Measurements from ENCODE around the gene RASL10B.
A peak's percentile ranks its signal among the peaks of the same experiment; 100 is the strongest.

The RASL10B gene

GRCh38 chr17:35716897-35717465 is 14.5 kb upstream of the RASL10B start:
- DNase-seq: no peak

- no peak for DNase-seq
Measured at GRCh38 chr17:35717475-35717874, 14.0 kb upstream of the RASL10B start.

- no peak for DNase-seq
Measured at GRCh38 chr17:35723735-35724134, 7.7 kb upstream of the RASL10B start.

GRCh38 chr17:35725058-35725457 is 6.4 kb upstream of the RASL10B start:
- no peak for DNase-seq

GRCh38 chr17:35725802-35726126 is 5.7 kb upstream of the RASL10B start:
- DNase-seq: no peak

GRCh38 chr17:35726127-35726952 is 5.1 kb upstream of the RASL10B start:
- DNase-seq: peak in 1 of 51 donors; percentile 7

- no peak for DNase-seq
Measured at GRCh38 chr17:35726953-35727460, 4.4 kb upstream of the RASL10B start.

- no peak for DNase-seq
Measured at GRCh38 chr17:35727635-35728034, 3.8 kb upstream of the RASL10B start.

- DNase-seq: no peak
Measured at GRCh38 chr17:35728551-35728950, 2.9 kb upstream of the RASL10B start.

GRCh38 chr17:35729405-35729833 is 2.0 kb upstream of the RASL10B start:
- DNase-seq: no peak

- DNase-seq: no peak
Measured at GRCh38 chr17:35730400-35731005, 936 bp upstream of the RASL10B start.

GRCh38 chr17:35731917-35732805 is 722 bp downstream of the RASL10B start:
- DNase-seq: peak in 4 of 51 donors; percentile 15 to 34 (median 27)

- DNase-seq: no peak
Measured at GRCh38 chr17:35732806-35733136, 1.3 kb downstream of the RASL10B start.

GRCh38 chr17:35733366-35733765 is 1.9 kb downstream of the RASL10B start:
- no peak for DNase-seq

GRCh38 chr17:35734396-35734795 is 3.0 kb downstream of the RASL10B start:
- DNase-seq: no peak

- no peak for DNase-seq
Measured at GRCh38 chr17:35735036-35735805, 3.8 kb downstream of the RASL10B start.

- DNase-seq: no peak
Measured at GRCh38 chr17:35736236-35736635, 4.8 kb downstream of the RASL10B start.

GRCh38 chr17:35738519-35739133 is 7.2 kb downstream of the RASL10B start:
- no peak for DNase-seq

- DNase-seq: no peak
Measured at GRCh38 chr17:35740216-35740615, 8.8 kb downstream of the RASL10B start.
